ENCODE results near the gene PLA2R1. TPM values are rescaled to one million over a fixed set of nuclear protein-coding genes. Genes with fewer than 3 reads are reported as not detected.
A peak's percentile ranks its signal among the peaks of the same experiment; 100 is the strongest.

The PLA2R1 gene
- total and polyA plus RNA-seq, 10 of the 15 experiments (the other 5 are each of a cell fraction or from before 2014, with no cell fraction given) = 0.01 to 0.05 (median 0.02) TPM; not detected in 6

- 100% methylated on average over 2 of the region's 2 CpGs for WGBS (ENCODE audit: insufficient coverage, insufficient replicate concordance, low lambda C conversion rate, missing lambda C conversion rate)
- ChIA-PET RAD21 (ENCODE audit: unreplicated experiment) (interaction anchor here (1.0 to 1.6 kb wide), 6 partner anchors 13 to 215 kb away, joined by 3 to 11 read pairs (median 5); partner anchors contain the start of gene MARCHF7), POLR2A (interaction anchor here (0.9 to 46.2 kb wide), 3 partner anchors 11 to 50 kb away, joined by 4 to 840 read pairs (median 5); partner anchors contain the start of gene LY75), SMC1A (ENCODE audit: uncharacterized antibody, unreplicated experiment) (interaction anchor here (0.7 to 51.7 kb wide), 9 partner anchors 12 to 222 kb away, joined by 3 to 1536 read pairs (median 4); partner anchors contain the start of gene LY75), CTCF (interaction anchor here (0.8 to 11.6 kb wide), 5 partner anchors 11 to 120 kb away, joined by 3 to 335 read pairs (median 5); partner anchors contain the start of gene LY75)
- TF ChIP-seq RB1 (IDR thresholded peaks at IDR 0.05; ENCODE audit: borderline replicate concordance) (no peak), PKNOX1 (IDR thresholded peaks at IDR 0.05) (no peak), ELK1 (IDR thresholded peaks at IDR 0.05; ENCODE audit: low read depth, low read length) (no peak), FOS (IDR thresholded peaks at IDR 0.05; ENCODE audit: borderline replicate concordance, extremely low read depth, insufficient read length) (no peak)
- DNase-seq (ENCODE audit: low read depth, low spot score) (no peak), FAIRE-seq (no peak), ATAC-seq (no peak)
- in situ Hi-C loops (cut with MboI) = no loop called here
- H3K4me2 ChIP-seq (ENCODE audit: control insufficient read depth, insufficient read depth) = no peak overlapping the region
- no peaks in the 10 kb centered on the region for H3K9me3 ChIP-seq (replicated peaks; ENCODE audit: control insufficient read depth, insufficient read depth, low read length)
- H3K27me3 ChIP-seq (replicated peaks in 1 of 2; ENCODE audit: control insufficient read depth in 2 of 2, insufficient read depth in 2 of 2, low read length in 1 of 2) = no peaks in the 10 kb centered on the region
- H3K79me2 ChIP-seq (ENCODE audit: control insufficient read depth, insufficient read depth, low read length) = no peaks in the 10 kb centered on the region
- H3K27ac ChIP-seq (ENCODE audit: control insufficient read depth, insufficient read depth) = 0 out of 2 replicates have a peak overlapping the region, but pooled peaks have one; percentile 11
- H2AFZ ChIP-seq (ENCODE audit: control insufficient read depth, low read depth, low read length) = peak overlapping the region; percentile 37
- no peak overlapping the region for H3K9ac ChIP-seq (ENCODE audit: control insufficient read depth, insufficient read depth, low read length)
- BruUV-seq (replicated peaks) = no TSS peak
- H3K4me3 ChIP-seq = no peak overlapping the region
- no peaks in the 10 kb centered on the region for H3K36me3 ChIP-seq (ENCODE audit: control insufficient read depth in 2 of 2, insufficient read depth in 2 of 2, low read length in 1 of 2)
- no peaks in the 10 kb centered on the region for H4K20me1 ChIP-seq (ENCODE audit: control insufficient read depth, insufficient read depth)
- H3K4me1 ChIP-seq (ENCODE audit: control insufficient read depth, insufficient read depth, low read length) = peaks cover 20% of the 10 kb centered on the region
- intact Hi-C loops (cut with micrococcal nuclease; ENCODE audit: unreplicated experiment) = no loop called here
These were observed 135.7 kb downstream of the PLA2R1 start for GRCh38 chr2:159926695-159927094.
